Adrenal gland (tissue), 5 donors: ENCODE data around the gene CREB3L1.

Experiments
- CTCF ChIP-seq, 6 experiments: fragments of 450-650 bp in 4 of 6; fragments of 200-600 bp in 2 of 6; sonication (generic) in 1 of 6; IDR thresholded peaks; 1 replicate in 5 of 6; 2 replicates in 1 of 6; pipeline versions ENCODE4 v1.5.1 to v1.8.0; 2016 to 2021; ENCODE audit warnings: antibody characterized with exemption in 6 of 6, mild to moderate bottlenecking in 2 of 6, moderate library complexity in 1 of 6
- POLR2A ChIP-seq, 2 donors: fragments of 450-650 bp; IDR thresholded peaks; one replicate each; pipeline ENCODE4 v1.6.1; 2017; ENCODE audit warnings: antibody characterized with exemption in 2 of 2, mild to moderate bottlenecking in 2 of 2, moderate library complexity in 1 of 2
- donor health status: DM: no; HTN: no; CAD: no.

GRCh38 chr11:46243796-46244109 is 33.7 kb upstream of the CREB3L1 start:
- TF ChIP-seq CTCF (IDR thresholded peaks at IDR 0.05), result no peak
- TF ChIP-seq POLR2A (IDR thresholded peaks at IDR 0.05), result no peak
